Measurements from ENCODE around the gene CADM2.

DNA sequence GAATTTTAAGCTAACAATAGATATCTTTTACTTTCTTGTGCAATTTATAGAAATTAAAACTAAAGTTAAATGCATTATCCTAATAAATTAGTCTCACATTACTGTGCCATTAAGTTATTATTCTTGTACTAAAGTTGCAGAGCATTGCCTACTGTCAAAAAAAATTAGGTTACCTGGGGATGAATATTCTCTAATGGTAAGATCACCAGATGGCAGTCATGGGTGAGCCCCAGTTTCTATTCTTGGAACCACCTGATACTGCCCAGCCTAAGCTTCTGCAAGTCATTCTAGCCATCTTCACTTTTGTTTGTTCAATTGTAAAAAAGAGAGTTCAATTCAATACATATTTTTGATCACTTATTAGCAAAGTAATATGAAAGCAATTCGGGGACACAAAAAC lies 213.2 kb downstream of the CADM2 start:
- TF ChIP-seq CTCF (IDR thresholded peaks at IDR 0.05; ENCODE audit: insufficient read depth, low read depth, low read length): no peak
- TF ChIP-seq EZH2 (IDR thresholded peaks at IDR 0.05; ENCODE audit: insufficient read depth, low read length): no peak
